ENCODE results near the gene ZNF90.
"Not testable (repeated sequence)": the region's sequence is repeated elsewhere in the genome, so short reads cannot be mapped to it uniquely, and the experiment has no call there.

The ZNF90 gene

GRCh38 chr19:20072936-20073335, 4.9 kb upstream of the ZNF90 start:
- H3K36me3 Mint-ChIP-seq (ENCODE audit: low read depth) = peaks cover 3% of the 10 kb centered on the region
- no peak for DNase-seq
- H3K27me3 Mint-ChIP-seq = peaks cover 13% of the 10 kb centered on the region
- peaks cover 4% of the 10 kb centered on the region for H3K9me3 Mint-ChIP-seq
- H3K4me1 Mint-ChIP-seq (ENCODE audit: low read depth) = peaks cover 4% of the 10 kb centered on the region
- no peak overlapping the region for H3K4me3 Mint-ChIP-seq
- H3K27ac Mint-ChIP-seq = no peak overlapping the region

GRCh38 chr19:20078581-20079031, 806 bp downstream of the ZNF90 start:
- H3K27ac Mint-ChIP-seq = peak overlapping the region; percentile 64
- peaks cover 32% of the 10 kb centered on the region for H3K4me1 Mint-ChIP-seq (ENCODE audit: low read depth)
- peak overlapping the region; percentile 95 for H3K4me3 Mint-ChIP-seq
- H3K27me3 Mint-ChIP-seq = no peaks in the 10 kb centered on the region
- H3K9me3 Mint-ChIP-seq = no peaks in the 10 kb centered on the region
- peaks cover 55% of the 10 kb centered on the region for H3K36me3 Mint-ChIP-seq (ENCODE audit: low read depth)
- DNase-seq = peak; percentile 45

DNA sequence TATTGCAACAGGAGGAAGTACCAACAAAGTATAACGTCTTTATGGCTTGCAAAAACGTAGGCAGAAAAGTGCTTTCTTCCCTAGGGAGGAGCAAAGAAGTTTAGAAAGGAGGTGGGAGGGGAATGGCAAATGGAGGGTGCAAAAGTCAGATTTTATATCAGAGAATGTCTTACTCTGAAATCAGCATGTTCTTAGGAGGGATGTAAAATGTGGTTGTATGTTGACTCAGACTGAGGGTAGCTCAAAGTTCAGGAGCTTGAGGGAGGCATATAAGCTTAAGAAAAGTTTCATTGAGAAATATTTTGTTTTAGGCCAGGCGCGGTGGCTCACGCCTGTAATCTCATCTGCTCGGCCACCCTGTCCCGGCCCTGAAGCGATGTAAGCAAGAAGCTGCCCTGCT, 1.7 kb downstream of the ZNF90 start:
- H3K36me3 Mint-ChIP-seq (ENCODE audit: low read depth) = peaks cover 60% of the 10 kb centered on the region
- no peaks in the 10 kb centered on the region for H3K9me3 Mint-ChIP-seq
- peaks cover 32% of the 10 kb centered on the region for H3K4me1 Mint-ChIP-seq (ENCODE audit: low read depth)
- no peak overlapping the region for H3K27ac Mint-ChIP-seq
- DNase-seq = no peak
- peak overlapping the region; percentile 95 for H3K4me3 Mint-ChIP-seq
- H3K27me3 Mint-ChIP-seq = no peaks in the 10 kb centered on the region

- Mint-ChIP-seq H3K27ac (no peak overlapping the region), H3K36me3 (ENCODE audit: low read depth) (peaks cover 63% of the 10 kb centered on the region), H3K4me1 (ENCODE audit: low read depth) (peaks cover 32% of the 10 kb centered on the region), H3K9me3 (no peaks in the 10 kb centered on the region), H3K27me3 (no peaks in the 10 kb centered on the region), H3K4me3 (no peak overlapping the region)
- no peak for DNase-seq
These were observed 2.9 kb downstream of the ZNF90 start for GRCh38 chr19:20080656-20081055.

GRCh38 chr19:20082232-20082833, 4.5 kb downstream of the ZNF90 start:
- not testable (repeated sequence) for H3K9me3 Mint-ChIP-seq, H3K27me3 Mint-ChIP-seq

GRCh38 chr19:20082876-20083275, 5.1 kb downstream of the ZNF90 start:
- H3K4me3 Mint-ChIP-seq, H3K9me3 Mint-ChIP-seq, DNase-seq, H3K27me3 Mint-ChIP-seq, H3K27ac Mint-ChIP-seq: not testable (repeated sequence)
- peaks cover 72% of the 10 kb centered on the region for H3K36me3 Mint-ChIP-seq (ENCODE audit: low read depth)
- peaks cover 29% of the 10 kb centered on the region for H3K4me1 Mint-ChIP-seq (ENCODE audit: low read depth)

More at GRCh38 chr19:20082232-20082833, 4.5 kb downstream of the ZNF90 start:
- Mint-ChIP-seq H3K36me3 (ENCODE audit: low read depth) (peaks cover 69% of the 10 kb centered on the region), H3K4me1 (ENCODE audit: low read depth) (peaks cover 32% of the 10 kb centered on the region)
- not testable (repeated sequence) for DNase-seq, H3K27ac Mint-ChIP-seq, H3K4me3 Mint-ChIP-seq

DNA sequence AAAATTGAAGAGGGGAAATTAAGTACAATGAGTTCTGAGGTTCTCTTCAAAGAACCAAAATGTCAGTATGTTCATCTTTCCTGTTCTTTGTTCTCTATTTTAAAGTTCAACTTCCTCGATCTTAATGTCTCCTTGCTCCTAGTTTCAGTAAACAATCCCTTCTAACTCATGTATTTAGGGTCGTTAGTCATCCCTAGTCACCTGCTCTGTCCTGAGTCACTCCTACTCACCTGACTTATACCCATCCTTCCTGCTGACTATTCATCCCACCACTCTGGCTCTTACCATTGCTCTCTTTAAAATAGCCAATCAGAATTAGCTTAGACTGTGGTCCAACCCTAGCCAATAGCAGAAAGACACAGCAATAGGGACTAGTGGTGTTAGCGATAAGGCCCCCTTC, 24.3 kb downstream of the ZNF90 start:
- no peak for DNase-seq
- Mint-ChIP-seq H3K27ac (no peak overlapping the region), H3K36me3 (ENCODE audit: low read depth) (peaks cover 96% of the 10 kb centered on the region), H3K4me3 (no peak overlapping the region), H3K4me1 (ENCODE audit: low read depth) (peaks cover 2% of the 10 kb centered on the region), H3K9me3 (peaks cover 68% of the 10 kb centered on the region), H3K27me3 (no peaks in the 10 kb centered on the region)

- Mint-ChIP-seq H3K4me1 (ENCODE audit: low read depth) (peaks cover 2% of the 10 kb centered on the region), H3K36me3 (ENCODE audit: low read depth) (peaks cover 93% of the 10 kb centered on the region), H3K9me3 (peaks cover 62% of the 10 kb centered on the region), H3K4me3 (no peak overlapping the region), H3K27me3 (no peaks in the 10 kb centered on the region), H3K27ac (no peak overlapping the region)
- DNase-seq = no peak
These were observed 25.4 kb downstream of the ZNF90 start for GRCh38 chr19:20103091-20103740.

DNA sequence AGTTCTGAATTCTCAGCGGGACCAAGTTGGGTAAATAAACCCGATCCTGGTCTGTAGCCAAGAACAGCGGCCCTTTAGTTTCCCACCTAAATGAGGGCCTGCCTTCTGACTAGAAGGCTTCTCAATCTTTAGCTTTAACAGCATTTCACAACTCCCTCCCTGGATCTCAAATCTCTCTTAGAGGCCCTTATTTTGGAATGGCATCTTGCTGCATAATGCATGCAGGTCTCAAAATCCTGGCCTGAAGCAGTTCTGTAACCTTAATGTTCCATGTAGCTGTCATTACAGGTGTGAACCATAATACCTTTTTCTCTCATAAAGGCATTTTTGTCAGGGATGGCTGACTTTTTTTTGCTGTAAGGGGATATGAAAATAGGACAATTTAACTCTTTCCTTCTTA, 29.5 kb downstream of the ZNF90 start:
- H3K4me1 Mint-ChIP-seq (ENCODE audit: low read depth) = no peaks in the 10 kb centered on the region
- peaks cover 84% of the 10 kb centered on the region for H3K36me3 Mint-ChIP-seq (ENCODE audit: low read depth)
- H3K9me3 Mint-ChIP-seq = peaks cover 47% of the 10 kb centered on the region

DNA sequence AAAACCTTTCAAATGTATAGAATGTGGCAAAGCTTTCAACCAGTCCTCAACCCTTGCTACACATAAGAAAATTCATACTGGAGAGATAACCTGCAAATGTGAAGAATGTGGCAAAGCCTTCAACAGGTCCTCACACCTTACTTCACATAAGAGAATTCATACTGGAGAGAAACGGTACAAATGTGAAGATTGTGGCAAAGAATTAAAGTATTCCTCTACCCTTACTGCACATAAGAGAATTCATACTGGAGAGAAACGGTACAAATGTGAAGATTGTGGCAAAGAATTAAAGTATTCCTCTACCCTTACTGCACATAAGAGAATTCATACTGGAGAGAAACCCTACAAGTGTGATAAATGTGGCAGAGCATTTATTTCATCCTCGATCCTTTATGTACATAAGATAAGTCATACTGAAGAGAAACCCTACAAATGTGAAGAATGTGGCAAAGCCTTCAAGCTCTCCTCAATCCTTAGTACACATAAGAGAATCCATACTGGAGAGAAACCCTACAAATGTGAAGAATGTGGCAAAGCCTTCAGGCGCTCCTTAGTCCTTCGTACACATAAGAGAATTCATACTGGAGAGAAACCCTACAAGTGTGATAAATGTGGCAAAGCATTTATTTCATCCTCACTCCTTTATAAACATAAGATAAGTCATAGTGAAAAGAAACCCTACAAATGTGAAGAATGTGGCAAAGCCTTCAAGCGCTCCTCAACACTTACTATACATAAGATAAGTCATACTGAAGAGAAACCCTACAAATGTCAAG, 40.5 kb downstream of the ZNF90 start:
- H3K9me3 Mint-ChIP-seq = peaks cover 49% of the 10 kb centered on the region
- H3K27ac Mint-ChIP-seq; H3K27me3 Mint-ChIP-seq; H3K4me3 Mint-ChIP-seq; DNase-seq; H3K4me1 Mint-ChIP-seq (ENCODE audit: low read depth): not testable (repeated sequence)
- H3K36me3 Mint-ChIP-seq (ENCODE audit: low read depth) = peaks cover 89% of the 10 kb centered on the region

More for the DNA sequence above, 29.5 kb downstream of the ZNF90 start:
- no peak overlapping the region for H3K27ac Mint-ChIP-seq
- no peak for DNase-seq
- H3K27me3 Mint-ChIP-seq = no peaks in the 10 kb centered on the region
- no peak overlapping the region for H3K4me3 Mint-ChIP-seq

GRCh38 chr19:20124879-20125278, 47.1 kb downstream of the ZNF90 start:
- H3K36me3 Mint-ChIP-seq (ENCODE audit: low read depth) = peaks cover 86% of the 10 kb centered on the region
- DNase-seq = no peak
- H3K4me1 Mint-ChIP-seq (ENCODE audit: low read depth) = no peaks in the 10 kb centered on the region
- H3K9me3 Mint-ChIP-seq = peaks cover 51% of the 10 kb centered on the region
- no peaks in the 10 kb centered on the region for H3K27me3 Mint-ChIP-seq
- H3K4me3 Mint-ChIP-seq = no peak overlapping the region
- no peak overlapping the region for H3K27ac Mint-ChIP-seq

GRCh38 chr19:20132933-20133332, 55.1 kb downstream of the ZNF90 start:
- not testable (repeated sequence) for H3K27me3 Mint-ChIP-seq; DNase-seq; H3K27ac Mint-ChIP-seq; H3K4me3 Mint-ChIP-seq; H3K4me1 Mint-ChIP-seq (ENCODE audit: low read depth)
- Mint-ChIP-seq H3K9me3 (peaks cover 34% of the 10 kb centered on the region), H3K36me3 (ENCODE audit: low read depth) (peaks cover 28% of the 10 kb centered on the region)

DNA sequence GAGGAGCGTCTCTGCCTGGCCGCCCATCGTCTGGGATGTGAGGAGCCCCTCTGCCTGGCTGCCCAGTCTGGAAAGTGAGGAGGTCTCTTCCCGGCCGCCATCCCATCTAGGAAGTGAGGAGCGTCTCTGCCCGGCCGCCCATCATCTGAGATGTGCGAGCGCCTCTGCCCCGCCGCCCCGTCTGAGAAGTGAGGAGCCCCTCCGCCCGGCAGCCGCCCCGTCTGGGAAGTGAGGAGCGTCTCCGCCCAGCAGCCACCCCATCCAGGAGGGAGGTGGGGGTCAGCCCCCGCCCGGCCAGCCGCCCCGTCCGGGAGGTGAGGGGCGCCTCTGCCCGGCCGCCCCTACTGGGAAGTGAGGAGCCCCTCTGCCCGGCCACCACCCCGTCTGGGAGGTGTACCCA, 59.9 kb downstream of the ZNF90 start:
- not testable (repeated sequence) for H3K27ac Mint-ChIP-seq; H3K27me3 Mint-ChIP-seq; DNase-seq; H3K36me3 Mint-ChIP-seq (ENCODE audit: low read depth); H3K4me3 Mint-ChIP-seq; H3K4me1 Mint-ChIP-seq (ENCODE audit: low read depth)
- H3K9me3 Mint-ChIP-seq = peaks cover 44% of the 10 kb centered on the region

- Mint-ChIP-seq H3K27ac (no peak overlapping the region), H3K9me3 (no peaks in the 10 kb centered on the region), H3K4me1 (ENCODE audit: low read depth) (no peaks in the 10 kb centered on the region), H3K4me3 (no peak overlapping the region), H3K36me3 (ENCODE audit: low read depth) (no peaks in the 10 kb centered on the region), H3K27me3 (no peaks in the 10 kb centered on the region)
- no peak for DNase-seq
These were observed 73.9 kb downstream of the ZNF90 start for GRCh38 chr19:20151617-20152145.

- not testable (repeated sequence) for H3K9me3 Mint-ChIP-seq; DNase-seq; H3K27me3 Mint-ChIP-seq; H3K4me1 Mint-ChIP-seq (ENCODE audit: low read depth); H3K4me3 Mint-ChIP-seq; H3K36me3 Mint-ChIP-seq (ENCODE audit: low read depth); H3K27ac Mint-ChIP-seq
These were observed 74.7 kb downstream of the ZNF90 start for GRCh38 chr19:20152506-20152905.
